OCI-LY3 (cell line): Measurements from ENCODE around the gene SHFL.
A peak's percentile ranks its signal among the peaks of the same experiment; 100 is the strongest.

Experiments used
- H2AFZ ChIP-seq: fragments of 200-600, 300-600 bp; shearing (Covaris generic); 2 replicates; pipeline ENCODE4 v1.6.0; 2014; ENCODE audit warnings: antibody characterized with exemption, low read depth, low read length
- H3K27ac ChIP-seq: fragments of 200-600, 300-600 bp; sonication (generic); 2 replicates; pipeline ENCODE4 v1.5.1; 2014; ENCODE audit warnings: mild to moderate bottlenecking, low read length, moderate library complexity, mixed read lengths
- H3K27me3 ChIP-seq: fragments of 200-600, 300-600 bp; sonication (generic); 2 replicates; pipeline ENCODE4 v1.6.1; 2014; ENCODE audit warnings: low read depth, low read length, mixed read lengths
- H3K36me3 ChIP-seq: fragments of 200-600, 300-600 bp; sonication (generic); replicated peaks from 2 replicates; pipeline ENCODE3; 2014; ENCODE audit warnings: low read depth, low read length, mixed read lengths
- H3K4me1 ChIP-seq: fragments of 300-600, 200-600 bp; sonication (generic); 2 replicates; pipeline ENCODE4 v1.6.1; 2014; ENCODE audit warnings: low read length, mixed read lengths
- H3K4me2 ChIP-seq: fragments of 200-600, 300-600 bp; sonication (generic); 2 replicates; pipeline ENCODE4 v1.6.1; 2014; ENCODE audit warnings: low read length, mixed read lengths
- H3K4me3 ChIP-seq: fragments of 300-600, 200-600 bp; sonication (generic); 2 replicates; pipeline ENCODE4 v1.5.1; 2014; ENCODE audit warnings: antibody characterized with exemption, mild to moderate bottlenecking, low read length, moderate library complexity
- H3K79me2 ChIP-seq: fragments of 300-600, 200-600 bp; shearing (Covaris generic); 2 replicates; pipeline ENCODE4 v1.6.1; 2014; ENCODE audit warnings: mild to moderate bottlenecking, low read length, mixed read lengths
- H3K9ac ChIP-seq: fragments of 300-600, 200-600 bp; shearing (Covaris generic); 2 replicates; pipeline ENCODE4 v1.6.0; 2014; ENCODE audit warnings: mild to moderate bottlenecking, low read length, moderate library complexity
- H3K9me3 ChIP-seq: fragments of 200-600, 300-600 bp; shearing (Covaris generic); 2 replicates; pipeline ENCODE4 v1.6.1; 2014; ENCODE audit warnings: low read length, mixed read lengths; ENCODE audit not compliant: insufficient read depth
- H4K20me1 ChIP-seq: fragments of 200-600, 300-600 bp; sonication (generic); 2 replicates; pipeline ENCODE4 v1.6.1; 2016; ENCODE audit warnings: low read length, mixed read lengths; ENCODE audit not compliant: insufficient read depth
- EZH2phosphoT487 ChIP-seq: fragments of 200-600 bp; shearing (Covaris generic); IDR thresholded peaks from 2 replicates; pipeline ENCODE4 v1.6.1; 2018; ENCODE audit warnings: antibody characterized with exemption, mixed run types, low read depth
- TF ChIP-seq, protein P1 (sequence below): fragments of 200-600, 300-600 bp; sonication (generic); IDR thresholded peaks from 2 replicates; pipeline ENCODE4 v1.5.1; 2014; ENCODE audit warnings: antibody characterized with exemption, low read length, low read depth

The SHFL gene

DNA sequence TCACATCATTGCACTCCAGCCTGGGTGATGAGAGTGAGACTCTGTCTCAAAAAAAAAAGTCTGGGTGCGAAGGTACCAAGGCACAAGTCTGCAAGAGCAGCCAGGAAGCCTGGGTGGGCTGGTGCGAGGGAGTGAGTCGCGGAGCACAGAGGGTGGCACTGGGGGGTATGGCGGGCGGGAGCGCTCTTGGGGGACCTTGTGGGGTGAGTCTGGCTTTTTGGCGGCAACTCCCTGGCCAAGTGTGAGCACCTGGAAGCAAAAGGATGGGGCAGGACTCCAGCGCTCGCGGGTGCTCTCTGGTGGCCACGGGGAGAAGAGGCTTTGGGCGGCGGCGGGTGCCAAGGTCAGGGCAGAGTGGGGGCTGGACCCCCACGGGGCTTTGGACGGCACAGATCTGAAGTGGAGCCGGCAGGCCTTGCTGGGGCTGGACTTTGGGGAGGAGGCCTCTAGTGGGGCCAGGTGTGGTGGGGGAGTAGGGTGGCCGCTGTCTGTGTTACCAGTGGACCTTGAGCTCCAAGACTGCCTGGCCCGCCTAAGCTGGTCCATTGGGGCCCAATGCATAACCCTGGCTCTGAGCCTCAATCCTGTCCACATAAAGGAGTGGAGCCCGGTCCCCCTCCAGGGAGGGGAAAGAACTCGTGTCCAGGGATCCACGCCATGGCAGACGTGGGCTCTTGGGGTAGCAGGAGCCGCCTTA lies 26.9 kb downstream of the SHFL start:
- Histone ChIP-seq H3K4me1 (peaks cover 24% of the 10 kb centered on the region), H3K4me3 (no peak overlapping the region), H2AFZ (no peak overlapping the region), H3K27ac (peak overlapping the region; percentile 70), H3K79me2 (peaks cover 22% of the 10 kb centered on the region), H3K9ac (no peak overlapping the region), H3K9me3 (no peaks in the 10 kb centered on the region), H3K36me3 (peaks cover 62% of the 10 kb centered on the region), H3K27me3 (no peaks in the 10 kb centered on the region), H4K20me1 (no peaks in the 10 kb centered on the region; the same call in 1 of the 2 replicates), H3K4me2 (peak overlapping the region; percentile 46)
- TF ChIP-seq, protein P1, sequence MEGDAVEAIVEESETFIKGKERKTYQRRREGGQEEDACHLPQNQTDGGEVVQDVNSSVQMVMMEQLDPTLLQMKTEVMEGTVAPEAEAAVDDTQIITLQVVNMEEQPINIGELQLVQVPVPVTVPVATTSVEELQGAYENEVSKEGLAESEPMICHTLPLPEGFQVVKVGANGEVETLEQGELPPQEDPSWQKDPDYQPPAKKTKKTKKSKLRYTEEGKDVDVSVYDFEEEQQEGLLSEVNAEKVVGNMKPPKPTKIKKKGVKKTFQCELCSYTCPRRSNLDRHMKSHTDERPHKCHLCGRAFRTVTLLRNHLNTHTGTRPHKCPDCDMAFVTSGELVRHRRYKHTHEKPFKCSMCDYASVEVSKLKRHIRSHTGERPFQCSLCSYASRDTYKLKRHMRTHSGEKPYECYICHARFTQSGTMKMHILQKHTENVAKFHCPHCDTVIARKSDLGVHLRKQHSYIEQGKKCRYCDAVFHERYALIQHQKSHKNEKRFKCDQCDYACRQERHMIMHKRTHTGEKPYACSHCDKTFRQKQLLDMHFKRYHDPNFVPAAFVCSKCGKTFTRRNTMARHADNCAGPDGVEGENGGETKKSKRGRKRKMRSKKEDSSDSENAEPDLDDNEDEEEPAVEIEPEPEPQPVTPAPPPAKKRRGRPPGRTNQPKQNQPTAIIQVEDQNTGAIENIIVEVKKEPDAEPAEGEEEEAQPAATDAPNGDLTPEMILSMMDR: peak; percentile 85
- TF ChIP-seq EZH2phosphoT487: no peak

DNA sequence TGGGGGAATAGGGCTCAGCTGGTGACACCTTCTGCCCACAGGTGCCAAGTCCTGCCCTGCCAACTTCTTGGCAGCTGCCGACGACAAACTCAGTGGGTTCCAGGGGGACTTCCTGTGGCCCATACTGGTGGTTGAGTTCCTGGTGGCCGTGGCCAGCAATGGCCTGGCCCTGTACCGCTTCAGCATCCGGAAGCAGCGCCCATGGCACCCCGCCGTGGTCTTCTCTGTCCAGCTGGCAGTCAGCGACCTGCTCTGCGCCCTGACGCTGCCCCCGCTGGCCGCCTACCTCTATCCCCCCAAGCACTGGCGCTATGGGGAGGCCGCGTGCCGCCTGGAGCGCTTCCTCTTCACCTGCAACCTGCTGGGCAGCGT lies 27.5 kb downstream of the SHFL start:
- H2AFZ ChIP-seq: no peak overlapping the region
- peaks cover 58% of the 10 kb centered on the region for H3K36me3 ChIP-seq
- peaks cover 25% of the 10 kb centered on the region for H3K4me1 ChIP-seq
- H3K4me2 ChIP-seq: no peak overlapping the region
- TF ChIP-seq, protein P1: no peak
- no peak for TF ChIP-seq EZH2phosphoT487
- H3K27ac ChIP-seq: peak overlapping the region; percentile 70
- H3K79me2 ChIP-seq: peaks cover 21% of the 10 kb centered on the region
- H3K9me3 ChIP-seq: no peaks in the 10 kb centered on the region
- no peaks in the 10 kb centered on the region; the same call in 1 of the 2 replicates for H4K20me1 ChIP-seq
- no peaks in the 10 kb centered on the region for H3K27me3 ChIP-seq
- H3K4me3 ChIP-seq: no peak overlapping the region
- H3K9ac ChIP-seq: no peak overlapping the region

DNA sequence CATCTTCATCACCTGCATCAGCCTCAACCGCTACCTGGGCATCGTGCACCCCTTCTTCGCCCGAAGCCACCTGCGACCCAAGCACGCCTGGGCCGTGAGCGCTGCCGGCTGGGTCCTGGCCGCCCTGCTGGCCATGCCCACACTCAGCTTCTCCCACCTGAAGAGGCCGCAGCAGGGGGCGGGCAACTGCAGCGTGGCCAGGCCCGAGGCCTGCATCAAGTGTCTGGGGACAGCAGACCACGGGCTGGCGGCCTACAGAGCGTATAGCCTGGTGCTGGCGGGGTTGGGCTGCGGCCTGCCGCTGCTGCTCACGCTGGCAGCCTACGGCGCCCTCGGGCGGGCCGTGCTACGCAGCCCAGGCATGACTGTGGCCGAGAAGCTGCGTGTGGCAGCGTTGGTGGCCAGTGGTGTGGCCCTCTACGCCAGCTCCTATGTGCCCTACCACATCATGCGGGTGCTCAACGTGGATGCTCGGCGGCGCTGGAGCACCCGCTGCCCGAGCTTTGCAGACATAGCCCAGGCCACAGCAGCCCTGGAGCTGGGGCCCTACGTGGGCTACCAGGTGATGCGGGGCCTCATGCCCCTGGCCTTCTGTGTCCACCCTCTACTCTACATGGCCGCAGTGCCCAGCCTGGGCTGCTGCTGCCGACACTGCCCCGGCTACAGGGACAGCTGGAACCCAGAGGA lies 28.0 kb downstream of the SHFL start:
- no peak overlapping the region for H3K9ac ChIP-seq
- H3K27me3 ChIP-seq: no peaks in the 10 kb centered on the region
- TF ChIP-seq, protein P1: no peak
- TF ChIP-seq EZH2phosphoT487: no peak
- no peak overlapping the region for H3K27ac ChIP-seq
- H4K20me1 ChIP-seq: no peaks in the 10 kb centered on the region; the same call in 1 of the 2 replicates
- H2AFZ ChIP-seq: no peak overlapping the region
- no peak overlapping the region for H3K4me3 ChIP-seq
- H3K9me3 ChIP-seq: no peaks in the 10 kb centered on the region
- H3K4me1 ChIP-seq: peaks cover 29% of the 10 kb centered on the region
- H3K79me2 ChIP-seq: peaks cover 24% of the 10 kb centered on the region
- no peak overlapping the region for H3K4me2 ChIP-seq
- peaks cover 57% of the 10 kb centered on the region for H3K36me3 ChIP-seq

DNA sequence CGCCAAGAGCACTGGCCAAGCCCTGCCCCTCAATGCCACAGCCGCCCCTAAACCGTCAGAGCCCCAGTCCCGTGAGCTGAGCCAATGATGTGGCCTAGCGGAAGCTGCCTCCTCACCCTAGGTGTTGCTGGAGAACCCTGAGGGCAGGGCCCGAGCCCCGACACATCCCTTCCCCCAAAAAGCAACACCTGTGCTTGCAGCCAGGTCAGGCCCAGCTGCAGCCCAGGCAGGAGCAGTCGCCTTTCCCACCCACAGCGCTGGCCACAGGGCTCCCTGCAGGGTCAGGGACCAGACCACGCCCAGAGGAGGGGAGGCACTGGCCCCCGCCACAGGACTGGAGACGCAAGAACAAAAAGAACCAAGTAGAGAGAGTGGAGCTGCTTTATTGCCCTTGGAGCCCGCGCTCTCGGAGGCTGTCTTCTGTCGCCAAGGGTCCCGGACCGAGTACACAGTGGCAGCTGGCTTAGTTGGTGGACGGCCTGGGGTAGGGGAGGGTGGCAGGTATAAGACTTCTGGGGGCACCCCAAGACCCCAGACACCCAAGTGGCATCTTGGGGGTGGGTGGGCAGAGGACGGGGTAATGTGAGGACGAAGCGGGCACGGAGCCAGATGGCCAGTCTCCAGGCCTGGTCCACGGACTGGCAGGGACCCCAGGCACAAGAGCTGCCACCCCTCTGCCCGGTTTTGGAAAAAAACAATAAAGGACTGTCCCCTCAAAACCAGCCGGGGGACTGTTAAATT lies 28.7 kb downstream of the SHFL start:
- Histone ChIP-seq H4K20me1 (no peaks in the 10 kb centered on the region; the same call in 1 of the 2 replicates), H3K79me2 (peaks cover 23% of the 10 kb centered on the region), H3K27ac (no peak overlapping the region)

More for the DNA sequence above, 28.7 kb downstream of the SHFL start:
- TF ChIP-seq, protein P1: no peak
- no peak for TF ChIP-seq EZH2phosphoT487
- Histone ChIP-seq H3K4me2 (no peak overlapping the region), H3K4me1 (peaks cover 29% of the 10 kb centered on the region), H3K9me3 (no peaks in the 10 kb centered on the region), H3K36me3 (peaks cover 50% of the 10 kb centered on the region), H3K4me3 (no peak overlapping the region), H2AFZ (no peak overlapping the region), H3K27me3 (no peaks in the 10 kb centered on the region), H3K9ac (no peak overlapping the region)
